OCI-LY7 (cell line): ENCODE measurements around the gene KDM4E. TPM values are rescaled to one million over a fixed set of nuclear protein-coding genes. Genes with fewer than 3 reads are reported as not detected.
"Not testable (repeated sequence)": the region's sequence is repeated elsewhere in the genome, so short reads cannot be mapped to it uniquely, and the experiment has no call there.

ENCODE experiments used
- BruUV-seq: library from RNA; stranded (reverse); fragments of 400-500 nt; replicated peaks from 2 replicates; lab custom pipeline; 2021; lab: Mats Ljungman, UMichigan
- CTCF ChIA-PET: fragments of 300-600 bp; sonication (Branson Sonifier 250); formaldehyde crosslinking; loops from one replicate; lab custom pipeline; 2022; ENCODE audit warnings: antibody characterized with exemption; ENCODE audit not compliant: unreplicated experiment; lab: Charles Lee
- POLR2A ChIA-PET: fragments of 300-600 bp; sonication (Branson Sonifier 250); formaldehyde crosslinking; loops from one replicate; lab custom pipeline; 2022; ENCODE audit warnings: antibody characterized with exemption; lab: Charles Lee
- DNase-seq: peaks from one replicate; pipeline ENCODE4 v3.0.0-alpha.2; 2015; ENCODE audit warnings: low spot score
- H2AFZ ChIP-seq: fragments of 200-600 bp; sonication (generic), shearing (Covaris generic); 2 replicates; pipeline ENCODE4 v1.6.1; 2014; ENCODE audit warnings: mild to moderate bottlenecking, antibody characterized with exemption, low read length, moderate library complexity
- H3K27ac ChIP-seq: fragments of 200-600 bp; sonication (generic); 2 replicates; pipeline ENCODE4 v1.5.1; 2014; ENCODE audit warnings: mixed run types, low read depth, mild to moderate bottlenecking, moderate library complexity, low read length, inconsistent platforms; ENCODE audit not compliant: poor library complexity, severe bottlenecking
- H3K36me3 ChIP-seq: fragments of 200-600 bp; sonication (generic); 2 replicates; pipeline ENCODE4 v1.6.1; 2014; ENCODE audit warnings: mild to moderate bottlenecking, antibody characterized with exemption, low read length, moderate library complexity, mixed read lengths; ENCODE audit not compliant: insufficient read depth
- H3K4me1 ChIP-seq: fragments of 200-600 bp; sonication (generic); 2 replicates; pipeline ENCODE4 v1.5.1; 2014; ENCODE audit warnings: mild to moderate bottlenecking, low read length; ENCODE audit not compliant: insufficient read depth, poor library complexity, severe bottlenecking
- H3K4me2 ChIP-seq: fragments of 200-600 bp; sonication (generic); 2 replicates; pipeline ENCODE4 v1.6.1; 2014; ENCODE audit warnings: mild to moderate bottlenecking, low read length
- H3K4me3 ChIP-seq: fragments of 200-600 bp; sonication (generic); 2 replicates; pipeline ENCODE4 v1.5.1; 2014; ENCODE audit warnings: mild to moderate bottlenecking, low read depth, low read length; ENCODE audit not compliant: poor library complexity, severe bottlenecking
- H3K79me2 ChIP-seq: fragments of 200-600 bp; sonication (generic); 2 replicates; pipeline ENCODE4 v1.6.1; 2016; ENCODE audit warnings: low read depth, mild to moderate bottlenecking, low read length, moderate library complexity, mixed read lengths; ENCODE audit not compliant: insufficient read depth
- H3K9me2 ChIP-seq: fragments of 200-600 bp; sonication (generic); 2 replicates; pipeline ENCODE4 v1.6.1; 2016; ENCODE audit warnings: mild to moderate bottlenecking, low read length, mixed read lengths; ENCODE audit not compliant: insufficient read depth
- H3K9me3 ChIP-seq: fragments of 200-600 bp; sonication (generic); 2 replicates; pipeline ENCODE4 v1.6.1; 2014; ENCODE audit warnings: mild to moderate bottlenecking, mixed run types, low read length, mixed read lengths
- H4K20me1 ChIP-seq: fragments of 200-600 bp; sonication (generic); 2 replicates; pipeline ENCODE4 v1.6.1; 2014; ENCODE audit warnings: mild to moderate bottlenecking, antibody characterized with exemption, low read length, moderate library complexity, mixed read lengths; ENCODE audit not compliant: insufficient read depth
- CTCF ChIP-seq: fragments of 200-600 bp; sonication (generic); conservative IDR thresholded peaks from 2 replicates; pipeline ENCODE4 v1.5.1; 2014; ENCODE audit warnings: mild to moderate bottlenecking, antibody characterized with exemption, low read length, moderate library complexity, mixed read lengths
- EZH2phosphoT487 ChIP-seq: fragments of 200-600 bp; sonication (generic); IDR thresholded peaks from 2 replicates; pipeline ENCODE4 v1.6.1; 2018; ENCODE audit warnings: low read depth, borderline replicate concordance, mild to moderate bottlenecking, mixed run types, antibody characterized with exemption, low read length, moderate library complexity, mixed read lengths
- intact Hi-C: fragments of 100-400 bp; cut with micrococcal nuclease; formaldehyde crosslinking; loops from one replicate; pipeline ENCODE4 v1.10.0; 2022; ENCODE audit not compliant: unreplicated experiment
- total RNA-seq, 2 experiments: library from RNA; depleted of rRNA in 1 of 2; stranded (reverse); fragments of >200 nt in 1 of 2; shearing (Covaris generic) in 1 of 2; gene quantifications; 2 replicates each; pipeline ENCODE4 v1.2.3, GENCODE V29; 2014 to 2022

The KDM4E gene
- total RNA-seq, 2 experiments from 2014 or later: not detected

DNA sequence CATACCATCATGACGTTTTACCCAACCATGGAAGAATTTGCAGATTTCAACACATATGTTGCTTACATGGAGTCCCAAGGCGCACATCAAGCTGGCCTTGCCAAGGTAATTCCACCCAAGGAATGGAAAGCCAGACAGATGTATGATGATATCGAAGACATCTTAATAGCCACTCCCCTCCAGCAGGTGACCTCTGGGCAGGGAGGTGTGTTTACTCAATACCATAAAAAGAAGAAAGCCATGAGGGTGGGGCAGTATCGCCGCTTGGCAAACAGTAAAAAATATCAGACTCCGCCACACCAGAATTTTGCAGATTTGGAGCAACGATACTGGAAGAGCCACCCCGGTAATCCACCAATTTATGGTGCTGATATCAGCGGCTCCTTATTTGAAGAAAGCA is 536 bp downstream of the KDM4E start:
- CTCF ChIA-PET, H3K27ac ChIP-seq, H3K4me3 ChIP-seq, DNase-seq, H3K9me2 ChIP-seq, H3K4me2 ChIP-seq, H3K4me1 ChIP-seq, H2AFZ ChIP-seq, H3K9me3 ChIP-seq, H3K36me3 ChIP-seq, POLR2A ChIA-PET, BruUV-seq, intact Hi-C loops, H3K79me2 ChIP-seq, H4K20me1 ChIP-seq: not testable (repeated sequence)

DNA sequence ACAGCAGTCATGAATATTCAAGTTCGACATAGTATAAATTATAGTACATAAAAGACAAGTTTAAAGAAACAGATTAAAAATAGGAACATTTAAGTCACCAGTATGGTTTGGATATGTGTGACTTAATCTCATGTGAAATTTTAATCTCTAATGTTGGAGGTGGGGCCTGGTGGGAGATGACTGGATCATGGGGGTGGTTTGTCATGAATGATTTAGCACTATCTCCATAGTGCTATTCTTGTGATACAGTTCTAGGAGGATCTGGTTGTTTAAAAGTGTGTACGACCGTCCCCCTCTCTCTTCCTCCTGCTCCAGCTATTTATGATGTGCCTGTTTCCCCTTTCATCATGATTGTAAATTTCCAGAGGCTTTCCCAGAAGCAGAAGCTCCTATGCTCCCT is 3.3 kb downstream of the KDM4E start:
- Histone ChIP-seq H3K27ac (no peak overlapping the region), H3K4me1 (no peaks in the 10 kb centered on the region), H3K79me2 (no peaks in the 10 kb centered on the region), H3K4me3 (no peak overlapping the region), H3K9me3 (no peaks in the 10 kb centered on the region), H3K36me3 (no peaks in the 10 kb centered on the region), H2AFZ (no peak overlapping the region; the same call in 1 of the 2 replicates), H3K9me2 (no peaks in the 10 kb centered on the region), H4K20me1 (no peaks in the 10 kb centered on the region), H3K4me2 (no peak overlapping the region)
- TF ChIP-seq CTCF (no peak), EZH2phosphoT487 (no peak)
- no TSS peak for BruUV-seq
- POLR2A ChIA-PET: no interaction called here
- intact Hi-C loops: no loop called here
- no peak for DNase-seq
- CTCF ChIA-PET: no interaction called here

- no peak for TF ChIP-seq CTCF
- no peak for TF ChIP-seq EZH2phosphoT487
- Histone ChIP-seq H4K20me1 (no peaks in the 10 kb centered on the region), H3K9me3 (no peaks in the 10 kb centered on the region), H3K4me1 (no peaks in the 10 kb centered on the region), H3K79me2 (no peaks in the 10 kb centered on the region), H3K9me2 (no peaks in the 10 kb centered on the region), H3K36me3 (no peaks in the 10 kb centered on the region), H2AFZ (no peak overlapping the region), H3K4me2 (no peak overlapping the region), H3K27ac (no peak overlapping the region), H3K4me3 (no peak overlapping the region)
- BruUV-seq: no TSS peak
- intact Hi-C loops: no loop called here
- no peak for DNase-seq
- POLR2A ChIA-PET: no interaction called here
- CTCF ChIA-PET: no interaction called here
These were observed 8.0 kb downstream of the KDM4E start for GRCh38 chr11:95033051-95033450.
